Embryonic facial prominence (tissue), 1 donor: ENCODE results near the gene SGIP1.
"Not testable (repeated sequence)": the region's sequence is repeated elsewhere in the genome, so short reads cannot be mapped to it uniquely, and the experiment has no call there.

Experiments
- DNase-seq: peaks from one replicate; pipeline ENCODE4 v3.0.0-alpha.2; 2016; ENCODE audit errors: extremely low spot score

The SGIP1 gene

GRCh38 chr1:66768965-66769364 is 235.0 kb downstream of the SGIP1 start:
- DNase-seq, result no peak

DNA sequence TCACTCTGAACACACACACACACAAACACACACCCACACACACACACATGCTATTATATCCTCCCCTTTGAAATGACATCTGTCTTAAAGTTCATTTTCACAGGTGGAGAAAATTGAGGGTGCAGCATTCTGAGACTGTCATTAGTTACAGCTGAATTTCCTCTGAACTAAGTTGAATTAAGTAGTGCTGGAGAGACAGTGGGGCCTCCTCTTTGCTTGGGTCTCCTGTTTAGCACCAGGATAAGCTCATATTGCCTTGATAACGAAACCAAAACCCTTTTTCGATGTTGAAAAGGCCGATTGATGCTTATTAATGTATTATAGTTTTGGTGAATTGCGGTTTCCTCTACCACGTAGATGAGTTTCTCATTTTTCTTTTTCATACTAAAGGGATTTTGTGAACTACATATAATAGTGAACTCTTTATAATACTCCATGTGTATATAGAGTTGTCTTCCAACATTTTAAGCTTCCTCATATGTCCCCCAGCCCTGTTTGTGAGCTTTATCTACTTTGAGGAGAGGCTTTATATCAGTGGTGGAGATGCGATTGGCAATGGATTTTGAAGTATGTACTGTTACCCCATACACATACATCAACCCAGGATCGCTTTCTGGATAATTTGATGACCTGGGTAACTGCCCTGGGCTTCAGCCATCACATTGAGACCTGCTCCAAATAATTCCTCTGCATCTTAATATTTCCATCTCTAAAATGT is 235.7 kb downstream of the SGIP1 start:
- no peak for DNase-seq

DNA sequence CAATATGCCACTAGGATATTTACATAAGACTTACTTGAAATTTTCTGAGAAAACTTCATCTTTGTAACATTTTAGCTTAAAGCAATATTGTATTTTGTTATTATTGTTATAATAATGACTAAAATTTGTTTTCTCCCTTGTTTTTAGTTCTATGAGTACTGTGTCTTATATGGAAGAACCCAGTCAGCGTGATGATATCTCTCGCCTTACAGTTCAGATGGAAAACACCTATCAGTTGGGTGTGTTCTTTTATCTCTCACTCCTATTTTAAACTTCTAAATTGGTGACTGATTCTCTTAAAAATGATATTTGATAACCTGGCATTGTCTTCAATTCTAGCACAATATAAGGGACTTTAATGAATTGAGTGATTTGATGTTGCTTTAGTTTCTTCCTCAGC is 236.3 kb downstream of the SGIP1 start:
- DNase-seq, result no peak

DNA sequence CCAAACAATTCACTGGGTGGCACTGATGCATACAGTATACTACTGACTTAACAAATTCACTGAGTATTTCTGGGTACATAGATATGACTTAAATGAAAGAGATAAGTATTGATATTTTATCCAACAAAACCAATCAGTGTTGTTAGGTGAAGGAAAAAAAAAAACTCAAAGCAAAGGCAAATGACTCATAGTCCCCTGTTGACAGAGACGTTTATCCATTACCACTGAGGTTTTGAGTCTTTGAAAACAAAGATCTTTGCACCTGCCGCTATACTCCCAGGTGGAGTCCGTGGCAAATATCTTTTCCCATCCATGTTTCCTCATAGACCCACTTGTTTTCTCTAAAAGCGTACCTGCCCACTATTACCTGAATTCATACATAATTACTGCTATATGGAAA is 236.7 kb downstream of the SGIP1 start:
- no peak for DNase-seq

GRCh38 chr1:66773227-66773626 is 239.3 kb downstream of the SGIP1 start:
- DNase-seq, result no peak

DNA sequence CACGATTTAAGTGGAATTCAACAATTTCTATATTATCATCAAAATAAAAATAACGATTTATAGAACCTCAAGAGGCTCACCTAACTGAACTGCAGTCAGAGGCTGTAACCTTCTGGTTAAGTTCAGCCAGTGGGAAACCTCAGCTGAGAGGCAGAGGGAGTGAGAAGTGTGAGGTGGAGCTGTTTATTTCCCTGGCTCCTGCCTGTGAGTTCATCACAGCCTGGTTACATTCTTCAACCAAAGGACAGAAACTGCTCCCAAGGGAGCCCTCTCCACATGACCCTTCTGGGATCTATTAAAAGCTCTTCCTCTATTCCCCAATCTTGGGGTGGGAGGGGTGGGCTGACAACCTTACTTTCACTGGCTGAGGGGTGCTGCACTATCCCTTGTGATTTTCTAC is 240.5 kb downstream of the SGIP1 start:
- no peak for DNase-seq

DNA sequence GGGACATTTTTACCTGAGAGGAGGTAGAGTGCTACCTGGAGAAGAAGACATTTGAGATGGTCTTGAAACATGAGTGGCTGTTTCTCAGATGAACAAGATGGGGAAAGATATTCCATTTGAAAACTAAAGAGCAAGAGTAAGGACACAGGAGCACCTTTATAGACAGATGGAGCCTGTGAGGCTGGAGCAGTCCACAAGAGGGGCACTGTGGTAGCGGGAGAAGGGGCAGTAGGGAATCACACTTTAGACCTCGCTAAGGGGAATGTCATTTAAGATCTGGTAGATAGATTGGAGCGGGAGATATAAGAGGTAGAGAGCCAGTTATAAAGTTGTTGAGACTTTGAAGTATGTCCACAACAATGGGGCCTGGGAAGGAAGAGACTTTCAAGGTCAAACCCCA is 241.7 kb downstream of the SGIP1 start:
- DNase-seq, result no peak

DNA sequence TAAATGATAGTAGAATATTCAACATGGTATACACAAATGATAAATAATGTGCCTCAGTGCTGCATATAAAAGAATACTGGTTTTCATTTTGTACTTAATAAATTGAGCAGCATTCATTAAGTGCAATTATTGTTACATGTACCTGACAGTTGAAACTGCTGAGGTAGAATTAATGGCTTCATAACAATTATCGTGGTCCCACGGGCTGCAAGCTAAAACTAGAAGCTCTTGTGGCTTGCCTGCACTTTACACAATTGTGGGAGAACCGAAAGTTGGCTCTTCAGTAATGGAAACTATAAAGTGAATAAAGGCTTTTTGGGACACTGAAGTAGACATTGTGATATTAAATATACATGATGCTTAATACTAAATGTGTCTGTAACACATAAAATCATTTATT is 243.9 kb downstream of the SGIP1 start:
- DNase-seq, result no peak

DNA sequence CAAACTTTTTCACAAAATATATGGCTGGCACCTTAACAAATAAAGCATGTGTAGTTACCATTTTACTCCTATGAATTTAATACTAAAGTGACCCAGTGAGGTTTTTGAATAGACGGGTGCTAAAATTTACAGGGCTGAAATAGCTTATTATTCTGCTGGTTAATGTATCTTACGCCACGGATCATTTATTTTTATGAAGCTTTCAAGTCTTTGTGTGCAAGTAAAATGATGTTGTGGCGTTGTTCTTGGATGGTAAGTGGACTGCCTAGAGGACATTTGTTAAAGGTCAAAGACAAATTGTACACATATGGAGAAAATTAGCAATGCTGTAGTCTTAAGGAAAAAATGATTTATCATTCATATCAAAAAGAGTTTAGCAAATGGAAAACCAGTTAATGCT is 244.3 kb downstream of the SGIP1 start:
- no peak for DNase-seq

GRCh38 chr1:66778969-66779368 is 245.0 kb downstream of the SGIP1 start:
- DNase-seq, result no peak

DNA sequence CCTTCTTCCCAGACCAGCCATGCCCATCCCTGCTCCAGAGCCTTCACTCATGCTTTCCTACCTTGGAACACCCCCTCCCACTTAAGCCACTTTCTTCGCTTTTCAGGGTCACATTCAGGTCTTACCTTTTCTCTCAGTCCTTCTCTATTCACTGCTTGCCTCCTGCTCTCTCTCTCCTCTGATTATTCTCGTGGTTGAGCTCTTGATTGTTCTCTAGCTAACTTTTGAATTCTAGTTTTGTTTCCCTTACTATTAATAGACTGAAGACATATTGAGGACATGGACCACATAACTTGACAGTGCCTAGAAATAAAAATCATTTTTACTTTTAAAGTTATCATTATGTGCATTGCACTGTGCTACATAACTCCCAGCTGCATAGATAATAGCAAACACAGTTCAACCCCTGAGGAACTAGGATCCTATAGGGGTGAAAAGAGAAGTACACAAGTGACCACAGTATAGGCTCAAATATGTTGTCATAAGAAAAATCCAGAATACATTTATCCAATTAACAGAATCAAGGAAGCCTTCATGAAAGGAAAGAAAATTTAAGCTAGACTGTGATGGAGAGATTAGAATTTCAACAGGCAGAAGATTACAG is 245.6 kb downstream of the SGIP1 start:
- no peak for DNase-seq

DNA sequence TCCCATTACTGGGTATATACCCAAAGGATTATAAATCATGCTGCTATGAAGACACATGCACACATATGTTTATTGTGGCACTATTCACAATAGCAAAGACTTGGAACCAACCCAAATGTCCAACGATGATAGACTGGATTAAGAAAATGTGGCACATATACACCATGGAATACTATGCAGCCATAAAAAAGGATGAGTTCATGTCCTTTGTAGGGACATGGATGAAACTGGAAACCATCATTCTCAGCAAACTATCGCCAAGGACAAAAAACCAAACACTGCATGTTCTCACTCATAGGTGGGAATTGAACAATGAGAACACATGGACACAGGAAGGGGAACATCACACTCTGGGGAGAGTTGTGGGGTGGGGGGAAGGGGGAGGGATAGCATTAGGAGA is 251.8 kb downstream of the SGIP1 start:
- not testable (repeated sequence) for DNase-seq

DNA sequence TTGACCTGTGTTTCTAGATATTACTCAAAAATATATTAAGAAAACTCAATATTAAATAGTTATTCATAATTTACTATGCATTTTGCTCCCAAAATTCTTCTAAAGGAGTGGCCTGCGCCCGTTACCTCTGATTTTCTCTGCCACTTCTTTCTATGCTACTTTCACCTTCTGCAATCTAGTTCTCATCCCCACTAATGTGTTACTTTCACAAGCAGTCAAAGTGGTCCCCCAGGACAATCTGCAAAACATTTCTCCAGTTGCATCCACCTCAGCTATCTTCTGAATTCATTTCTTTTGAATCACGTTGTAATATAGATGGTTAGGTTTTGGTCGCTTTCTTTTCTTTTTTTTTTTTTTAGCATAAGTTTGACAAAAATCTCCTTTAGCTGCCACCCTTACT is 253.7 kb downstream of the SGIP1 start:
- DNase-seq, result no peak

GRCh38 chr1:66788231-66788939 is 254.4 kb downstream of the SGIP1 start:
- DNase-seq, result no peak

DNA sequence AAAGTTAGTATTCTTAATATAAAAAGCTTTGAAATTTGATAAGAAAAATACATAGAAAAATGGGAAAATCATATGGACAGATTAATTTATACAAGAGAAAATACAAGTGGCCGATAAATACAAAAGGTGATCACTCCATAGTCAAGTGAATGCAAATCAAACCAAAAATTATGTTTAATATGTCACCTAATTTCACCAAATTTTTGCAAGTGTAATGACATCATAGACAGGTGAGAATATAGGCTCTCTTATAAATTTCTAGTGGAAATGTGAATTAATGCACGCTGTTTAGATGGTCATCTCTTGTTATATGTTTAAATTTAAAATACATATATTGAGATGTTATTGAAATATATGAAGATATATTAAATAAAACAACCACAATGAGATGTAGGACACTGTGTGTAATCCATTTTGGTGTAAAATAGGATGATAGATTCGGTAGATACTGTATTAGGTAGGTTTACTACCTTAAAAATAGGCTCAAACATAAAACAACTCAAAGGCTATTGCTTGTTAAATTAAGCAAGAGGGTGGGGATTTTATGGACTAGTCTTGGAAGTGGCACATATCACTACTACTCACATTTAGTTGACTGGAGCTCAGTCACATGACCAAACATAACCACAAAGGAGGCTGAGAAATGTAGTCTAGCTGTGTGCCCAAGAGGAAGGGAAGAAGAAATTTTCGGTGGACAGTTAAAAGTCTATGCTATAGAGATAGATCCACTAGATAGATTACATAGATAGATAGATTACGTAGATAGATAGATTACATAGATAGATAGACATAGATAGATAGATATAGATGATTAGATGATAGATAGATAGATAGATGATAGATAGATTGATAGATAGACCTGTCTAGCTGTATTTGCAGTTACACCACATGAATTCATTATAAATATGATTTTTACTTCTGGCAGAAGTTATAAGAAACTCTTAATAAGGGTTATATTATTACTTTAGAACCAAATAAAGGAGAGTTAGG is 258.0 kb downstream of the SGIP1 start:
- DNase-seq, result no peak

GRCh38 chr1:66795839-66796238 is 261.9 kb downstream of the SGIP1 start:
- not testable (repeated sequence) for DNase-seq
